ENCODE measurements around the gene NCR3LG1. TPM values are rescaled to one million over a fixed set of nuclear protein-coding genes. Genes with fewer than 3 reads are reported as not detected.
A peak's percentile ranks its signal among the peaks of the same experiment; 100 is the strongest.

Gene NCR3LG1
- total and polyA plus RNA-seq, 2 donors from 2014 or later: 0.71 to 4.5 TPM

DNA sequence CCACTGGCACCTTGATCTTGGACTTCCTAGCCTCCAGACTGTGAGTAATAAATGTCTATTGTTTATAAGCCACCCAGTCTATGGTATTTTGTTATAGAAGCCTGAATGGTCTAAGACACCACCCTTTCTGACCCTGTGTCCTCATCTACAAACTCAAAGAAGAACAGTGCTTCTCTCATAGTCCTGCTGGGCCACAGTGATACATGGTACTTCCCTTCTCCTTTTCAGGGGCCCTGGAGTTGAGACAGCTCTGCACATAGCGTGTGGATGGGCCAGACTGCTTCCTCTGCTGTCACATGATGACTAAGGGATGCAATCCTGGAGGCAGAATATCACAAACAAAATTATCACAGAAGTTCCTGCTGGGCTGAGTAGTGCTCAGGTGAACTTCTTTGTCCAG, 31.9 kb downstream of the NCR3LG1 start:
- Histone ChIP-seq H3K4me3 (ENCODE audit: low read length in 3 of 3) (no peak overlapping the region), H3K4me1 (ENCODE audit: control insufficient read depth in 2 of 3, insufficient read depth in 2 of 3, low read depth in 1 of 3, low read length in 3 of 3) (peaks cover 0 to 6% (median 0%) of the 10 kb centered on the region in 3 donors), H3K36me3 (ENCODE audit: control insufficient read depth in 2 of 3, insufficient read depth in 3 of 3, low read length in 3 of 3) (peaks cover 0 to 4% (median 0%) of the 10 kb centered on the region in 3 donors), H3K9ac (ENCODE audit: low read length in 3 of 3) (no peak overlapping the region), H3K27ac (ENCODE audit: low read depth in 2 of 2, low read length in 2 of 2) (no peak overlapping the region), H3K9me3 (ENCODE audit: control insufficient read depth in 2 of 3, insufficient read depth in 1 of 3, low read length in 3 of 3) (no peaks in the 10 kb centered on the region), H3K27me3 (ENCODE audit: control insufficient read depth, insufficient read depth, low read length) (no peaks in the 10 kb centered on the region)
- intact Hi-C loops (cut with DNase I): loop anchor here (5.0 kb wide), 1 partner anchor 119 kb away; no protein-coding TSS in a partner anchor
- TF ChIP-seq, protein P1, sequence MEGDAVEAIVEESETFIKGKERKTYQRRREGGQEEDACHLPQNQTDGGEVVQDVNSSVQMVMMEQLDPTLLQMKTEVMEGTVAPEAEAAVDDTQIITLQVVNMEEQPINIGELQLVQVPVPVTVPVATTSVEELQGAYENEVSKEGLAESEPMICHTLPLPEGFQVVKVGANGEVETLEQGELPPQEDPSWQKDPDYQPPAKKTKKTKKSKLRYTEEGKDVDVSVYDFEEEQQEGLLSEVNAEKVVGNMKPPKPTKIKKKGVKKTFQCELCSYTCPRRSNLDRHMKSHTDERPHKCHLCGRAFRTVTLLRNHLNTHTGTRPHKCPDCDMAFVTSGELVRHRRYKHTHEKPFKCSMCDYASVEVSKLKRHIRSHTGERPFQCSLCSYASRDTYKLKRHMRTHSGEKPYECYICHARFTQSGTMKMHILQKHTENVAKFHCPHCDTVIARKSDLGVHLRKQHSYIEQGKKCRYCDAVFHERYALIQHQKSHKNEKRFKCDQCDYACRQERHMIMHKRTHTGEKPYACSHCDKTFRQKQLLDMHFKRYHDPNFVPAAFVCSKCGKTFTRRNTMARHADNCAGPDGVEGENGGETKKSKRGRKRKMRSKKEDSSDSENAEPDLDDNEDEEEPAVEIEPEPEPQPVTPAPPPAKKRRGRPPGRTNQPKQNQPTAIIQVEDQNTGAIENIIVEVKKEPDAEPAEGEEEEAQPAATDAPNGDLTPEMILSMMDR (IDR thresholded peaks at IDR 0.05; ENCODE audit: borderline replicate concordance, extremely low read depth, insufficient read depth): no peak
- FAIRE-seq (no peak), DNase-seq (no peak)

DNA sequence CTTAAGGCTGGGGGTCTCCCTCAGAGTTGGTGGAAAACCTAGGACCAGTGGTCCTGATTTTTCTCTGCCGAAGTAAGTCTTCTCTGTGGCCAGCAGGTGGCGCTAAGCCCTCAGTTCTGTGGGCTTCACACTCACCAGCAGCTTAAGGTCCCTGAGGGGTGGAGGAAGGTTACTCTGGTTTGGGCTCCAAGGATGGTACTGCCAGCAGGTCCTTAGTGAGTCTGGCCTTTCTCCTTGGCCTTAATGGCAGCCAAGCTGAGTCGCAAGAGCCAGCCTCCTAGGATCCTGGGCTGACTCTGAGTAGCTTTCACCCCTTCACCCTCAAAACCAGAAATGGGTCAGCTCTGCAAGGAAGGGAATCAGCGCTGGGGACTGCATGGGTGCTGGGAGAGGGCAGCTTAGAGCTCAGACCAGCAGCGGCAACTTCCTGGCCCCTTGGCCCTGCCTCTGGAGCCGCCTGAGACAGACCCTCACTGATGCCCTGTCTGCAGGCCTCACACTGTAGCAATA, 32.5 kb downstream of the NCR3LG1 start:
- peaks cover 0 to 3% (median 0%) of the 10 kb centered on the region in 3 donors for H3K36me3 ChIP-seq (ENCODE audit: control insufficient read depth in 2 of 3, insufficient read depth in 3 of 3, low read length in 3 of 3)
- no peaks in the 10 kb centered on the region for H3K27me3 ChIP-seq (ENCODE audit: control insufficient read depth, insufficient read depth, low read length)
- TF ChIP-seq, protein P1 (IDR thresholded peaks at IDR 0.05; ENCODE audit: borderline replicate concordance, extremely low read depth, insufficient read depth): peak; percentile 97
- no peak overlapping the region for H3K4me3 ChIP-seq (ENCODE audit: low read length in 3 of 3)
- peaks cover 0 to 6% (median 0%) of the 10 kb centered on the region in 3 donors for H3K4me1 ChIP-seq (ENCODE audit: control insufficient read depth in 2 of 3, insufficient read depth in 2 of 3, low read depth in 1 of 3, low read length in 3 of 3)
- no peaks in the 10 kb centered on the region for H3K9me3 ChIP-seq (ENCODE audit: control insufficient read depth in 2 of 3, insufficient read depth in 1 of 3, low read length in 3 of 3)
- H3K9ac ChIP-seq (ENCODE audit: low read length in 3 of 3): no peak overlapping the region
- H3K27ac ChIP-seq (ENCODE audit: low read depth in 2 of 2, low read length in 2 of 2): no peak overlapping the region
- FAIRE-seq: no peak
- peak; percentile 86 to 95 (median 91) for DNase-seq
- intact Hi-C loops (cut with DNase I): loop anchor here (5.0 kb wide), 1 partner anchor 118 kb away; no protein-coding TSS in a partner anchor

DNA sequence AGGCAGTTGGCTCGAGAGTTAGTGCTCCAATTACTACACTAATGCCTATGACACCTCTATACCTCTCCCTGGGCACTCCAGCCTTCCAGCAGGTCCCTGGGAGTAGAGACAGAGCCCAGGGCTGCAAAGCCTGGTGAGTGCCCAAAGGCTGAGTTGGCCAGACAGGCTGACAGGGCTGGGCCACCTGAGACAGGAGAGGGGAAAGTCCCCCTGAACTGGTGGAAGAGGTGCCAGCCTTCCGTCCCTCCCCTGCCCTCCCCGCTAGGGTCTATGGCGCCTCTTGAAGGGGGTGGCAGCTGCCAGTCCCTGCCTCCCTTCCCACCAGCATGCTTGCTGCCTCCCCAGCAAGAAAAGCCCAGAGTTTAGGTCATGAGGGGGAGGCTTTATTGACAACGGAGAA, 33.9 kb downstream of the NCR3LG1 start:
- Histone ChIP-seq H3K9me3 (ENCODE audit: control insufficient read depth in 2 of 3, insufficient read depth in 1 of 3, low read length in 3 of 3) (no peaks in the 10 kb centered on the region), H3K27ac (ENCODE audit: low read depth in 2 of 2, low read length in 2 of 2) (no peak overlapping the region), H3K4me1 (ENCODE audit: control insufficient read depth in 2 of 3, insufficient read depth in 2 of 3, low read depth in 1 of 3, low read length in 3 of 3) (peaks cover 0 to 6% (median 0%) of the 10 kb centered on the region in 3 donors), H3K9ac (ENCODE audit: low read length in 3 of 3) (no peak overlapping the region), H3K36me3 (ENCODE audit: control insufficient read depth in 2 of 3, insufficient read depth in 3 of 3, low read length in 3 of 3) (no peaks in the 10 kb centered on the region), H3K4me3 (ENCODE audit: low read length in 3 of 3) (no peak overlapping the region), H3K27me3 (ENCODE audit: control insufficient read depth, insufficient read depth, low read length) (no peaks in the 10 kb centered on the region)
- TF ChIP-seq, protein P1 (IDR thresholded peaks at IDR 0.05; ENCODE audit: borderline replicate concordance, extremely low read depth, insufficient read depth): no peak
- no peak for FAIRE-seq
- DNase-seq: no peak
- intact Hi-C loops (cut with DNase I): no loop called here

DNA sequence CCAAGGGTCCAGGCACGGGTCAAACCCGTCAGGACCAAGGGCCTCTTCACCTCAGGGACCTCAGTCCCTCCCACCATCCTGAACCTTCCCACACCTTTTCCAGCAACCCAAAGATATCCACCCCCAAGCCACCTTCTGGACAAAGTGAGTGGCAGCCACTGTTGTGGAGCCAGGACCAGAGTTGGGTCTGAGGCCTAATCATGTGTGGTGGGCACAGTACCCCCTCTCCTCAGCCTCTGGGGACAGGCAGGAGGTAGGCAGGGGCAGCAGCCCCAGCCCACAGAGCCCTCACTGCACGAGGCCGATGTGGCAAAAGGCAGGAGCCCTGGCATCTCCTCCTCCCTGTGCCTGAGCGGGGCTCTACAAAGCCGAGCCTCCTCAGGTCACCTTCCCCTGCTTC, 34.3 kb downstream of the NCR3LG1 start:
- H3K36me3 ChIP-seq (ENCODE audit: control insufficient read depth in 2 of 3, insufficient read depth in 3 of 3, low read length in 3 of 3): no peaks in the 10 kb centered on the region
- H3K4me3 ChIP-seq (ENCODE audit: low read length in 3 of 3): no peak overlapping the region
- FAIRE-seq (no peak), DNase-seq (no peak)
- no peaks in the 10 kb centered on the region for H3K9me3 ChIP-seq (ENCODE audit: control insufficient read depth in 2 of 3, insufficient read depth in 1 of 3, low read length in 3 of 3)
- H3K27ac ChIP-seq (ENCODE audit: low read depth in 2 of 2, low read length in 2 of 2): peak overlapping the region; percentile 38
- intact Hi-C loops (cut with DNase I): no loop called here
- peaks cover 0 to 6% (median 0%) of the 10 kb centered on the region in 3 donors for H3K4me1 ChIP-seq (ENCODE audit: control insufficient read depth in 2 of 3, insufficient read depth in 2 of 3, low read depth in 1 of 3, low read length in 3 of 3)
- TF ChIP-seq, protein P1 (IDR thresholded peaks at IDR 0.05; ENCODE audit: borderline replicate concordance, extremely low read depth, insufficient read depth): no peak
- no peak overlapping the region for H3K9ac ChIP-seq (ENCODE audit: low read length in 3 of 3)
- no peaks in the 10 kb centered on the region for H3K27me3 ChIP-seq (ENCODE audit: control insufficient read depth, insufficient read depth, low read length)
